ENCODE measurements around the gene TRIM26. TPM values are rescaled to one million over a fixed set of nuclear protein-coding genes. Genes with fewer than 3 reads are reported as not detected.

The TRIM26 gene
- total RNA-seq, 4 donors from 2014 or later, result 32.5 to 45.7 (median 38.8) TPM

DNA sequence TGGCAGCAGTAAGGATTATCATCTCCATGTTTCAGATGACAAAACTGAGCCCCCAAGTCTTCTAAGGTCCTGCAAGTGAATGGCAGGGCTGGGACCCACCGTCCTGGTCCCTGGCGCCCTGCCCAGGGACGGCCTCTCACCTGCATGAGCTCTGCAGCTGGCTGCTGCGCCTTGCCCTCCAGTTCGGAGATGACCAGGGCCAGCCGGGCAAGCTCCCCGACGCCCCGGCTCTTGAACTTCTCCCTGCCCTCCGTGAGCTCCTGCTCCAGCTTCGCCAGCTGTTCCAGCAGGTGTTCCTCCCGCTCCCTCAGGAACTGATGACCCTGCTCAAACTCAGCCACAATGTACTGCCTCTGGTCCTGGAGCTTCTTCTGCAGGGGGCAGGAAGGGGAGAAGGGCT is 16.8 kb downstream of the TRIM26 start:
- DNase-seq (ENCODE audit: low spot score) (no peak), ATAC-seq (ENCODE audit: low FRiP score) (no peak)
- TF ChIP-seq, protein P1, sequence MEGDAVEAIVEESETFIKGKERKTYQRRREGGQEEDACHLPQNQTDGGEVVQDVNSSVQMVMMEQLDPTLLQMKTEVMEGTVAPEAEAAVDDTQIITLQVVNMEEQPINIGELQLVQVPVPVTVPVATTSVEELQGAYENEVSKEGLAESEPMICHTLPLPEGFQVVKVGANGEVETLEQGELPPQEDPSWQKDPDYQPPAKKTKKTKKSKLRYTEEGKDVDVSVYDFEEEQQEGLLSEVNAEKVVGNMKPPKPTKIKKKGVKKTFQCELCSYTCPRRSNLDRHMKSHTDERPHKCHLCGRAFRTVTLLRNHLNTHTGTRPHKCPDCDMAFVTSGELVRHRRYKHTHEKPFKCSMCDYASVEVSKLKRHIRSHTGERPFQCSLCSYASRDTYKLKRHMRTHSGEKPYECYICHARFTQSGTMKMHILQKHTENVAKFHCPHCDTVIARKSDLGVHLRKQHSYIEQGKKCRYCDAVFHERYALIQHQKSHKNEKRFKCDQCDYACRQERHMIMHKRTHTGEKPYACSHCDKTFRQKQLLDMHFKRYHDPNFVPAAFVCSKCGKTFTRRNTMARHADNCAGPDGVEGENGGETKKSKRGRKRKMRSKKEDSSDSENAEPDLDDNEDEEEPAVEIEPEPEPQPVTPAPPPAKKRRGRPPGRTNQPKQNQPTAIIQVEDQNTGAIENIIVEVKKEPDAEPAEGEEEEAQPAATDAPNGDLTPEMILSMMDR (IDR thresholded peaks at IDR 0.05), result no peak

DNA sequence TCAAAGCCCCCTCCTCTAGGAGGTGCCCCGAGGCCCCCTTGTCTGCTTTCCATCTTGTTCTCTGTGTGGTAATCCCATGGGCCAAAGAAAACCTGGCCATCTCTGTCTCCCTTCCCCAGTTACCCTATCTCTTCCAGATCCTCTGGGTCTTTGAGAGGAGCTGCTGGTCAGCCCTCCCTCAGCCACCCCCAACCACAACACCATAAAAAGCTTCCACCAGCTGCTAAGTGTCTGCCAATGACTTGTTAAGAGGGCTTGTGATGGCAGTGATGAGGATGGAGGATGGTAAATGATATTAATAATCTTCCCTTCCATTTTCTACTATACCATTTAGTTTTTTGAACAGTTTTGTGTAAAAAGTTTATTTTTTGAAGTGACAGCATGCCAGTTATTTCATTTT is 17.3 kb downstream of the TRIM26 start:
- TF ChIP-seq, protein P1 (IDR thresholded peaks at IDR 0.05), result no peak
- DNase-seq (ENCODE audit: low spot score), result no peak
- ATAC-seq (ENCODE audit: low FRiP score), result no peak

DNA sequence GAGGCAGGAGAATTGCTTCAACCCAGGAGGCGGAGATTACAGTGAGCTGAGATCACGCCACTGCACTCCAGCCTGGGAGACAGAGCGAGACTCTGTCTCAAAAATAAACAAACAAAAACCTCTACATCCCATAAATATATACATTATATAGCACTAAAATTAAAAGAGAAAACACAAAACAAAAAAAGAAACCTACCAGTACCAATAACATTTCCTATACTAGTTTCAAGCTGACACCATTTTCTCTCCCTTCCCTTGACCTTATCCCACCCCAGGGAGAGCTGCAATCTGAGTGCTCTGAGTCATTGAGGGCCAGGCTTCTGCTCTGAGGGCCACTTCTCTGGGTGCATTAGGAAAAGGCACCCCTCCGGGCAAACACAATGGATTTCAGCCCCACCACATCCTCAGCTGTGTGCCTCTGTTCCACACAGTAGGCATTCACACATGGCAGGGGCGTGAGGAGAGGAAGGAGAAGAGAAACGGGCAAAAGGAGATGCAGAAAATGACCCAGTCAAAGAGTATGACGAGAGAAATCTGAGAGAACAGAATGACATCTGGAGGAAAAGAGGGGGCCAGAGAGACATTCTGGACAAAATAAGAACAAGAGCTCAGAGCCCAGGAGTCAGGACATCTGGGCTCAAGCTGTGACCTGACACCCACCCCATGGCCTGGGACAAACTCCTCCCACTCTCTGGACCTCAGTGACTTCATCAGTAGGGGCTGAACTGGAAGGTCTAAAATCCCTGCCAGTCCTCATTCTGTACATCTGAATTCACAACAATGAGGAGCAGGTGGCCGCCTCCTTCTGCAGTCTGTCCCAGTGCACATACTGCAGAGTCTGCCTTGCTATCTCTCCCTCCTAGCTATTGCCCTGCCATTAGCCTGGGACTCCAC is 18.2 kb downstream of the TRIM26 start:
- DNase-seq (ENCODE audit: low spot score), result no peak

DNA sequence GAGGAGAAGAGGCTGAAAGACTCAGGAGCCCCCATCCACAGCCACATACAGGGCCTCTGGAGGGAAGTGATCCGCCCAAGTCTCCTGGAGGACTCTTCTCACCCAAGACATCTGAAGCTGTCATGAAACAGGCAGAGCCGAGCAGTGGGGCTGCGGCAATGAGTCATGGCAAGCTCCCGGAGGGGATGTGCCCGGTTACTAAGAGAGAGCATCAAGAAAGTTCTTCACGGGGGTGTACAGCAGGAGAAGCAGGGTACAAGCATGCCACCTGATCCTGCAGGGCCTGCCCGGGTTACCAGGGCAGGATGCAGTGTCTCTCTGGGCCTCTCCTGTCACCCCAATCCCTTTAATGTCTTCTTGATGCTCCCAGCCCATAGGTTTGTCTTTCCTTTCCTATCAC is 21.1 kb downstream of the TRIM26 start:
- DNase-seq (ENCODE audit: low spot score) (no peak), ATAC-seq (ENCODE audit: low FRiP score) (no peak)
- TF ChIP-seq, protein P1 (IDR thresholded peaks at IDR 0.05), result no peak

More for the DNA sequence above, 18.2 kb downstream of the TRIM26 start:
- no peak for ATAC-seq (ENCODE audit: low FRiP score)
- TF ChIP-seq, protein P1 (IDR thresholded peaks at IDR 0.05), result no peak

DNA sequence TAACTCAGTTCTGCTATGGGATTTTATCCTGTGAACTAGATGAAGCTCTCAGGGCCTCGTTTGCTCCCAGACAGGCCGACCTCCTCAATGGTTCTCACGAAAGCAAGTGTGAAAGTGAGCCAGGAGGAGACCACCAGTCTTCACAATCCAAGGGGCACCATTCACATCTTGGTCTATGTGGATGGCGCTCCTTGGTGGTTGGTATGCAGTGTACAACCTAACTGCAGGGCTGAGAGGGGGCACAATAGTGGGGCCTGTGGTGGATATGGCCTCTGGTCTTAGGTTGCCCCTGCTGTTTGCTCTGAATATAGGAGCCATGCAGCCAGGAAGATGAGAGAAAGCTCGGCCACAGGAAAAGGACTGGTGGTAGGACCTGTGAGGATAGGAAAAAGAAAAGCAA is 24.7 kb downstream of the TRIM26 start:
- ATAC-seq (ENCODE audit: low FRiP score), result no peak
- no peak for DNase-seq (ENCODE audit: low spot score)
- TF ChIP-seq, protein P1 (IDR thresholded peaks at IDR 0.05), result no peak

DNA sequence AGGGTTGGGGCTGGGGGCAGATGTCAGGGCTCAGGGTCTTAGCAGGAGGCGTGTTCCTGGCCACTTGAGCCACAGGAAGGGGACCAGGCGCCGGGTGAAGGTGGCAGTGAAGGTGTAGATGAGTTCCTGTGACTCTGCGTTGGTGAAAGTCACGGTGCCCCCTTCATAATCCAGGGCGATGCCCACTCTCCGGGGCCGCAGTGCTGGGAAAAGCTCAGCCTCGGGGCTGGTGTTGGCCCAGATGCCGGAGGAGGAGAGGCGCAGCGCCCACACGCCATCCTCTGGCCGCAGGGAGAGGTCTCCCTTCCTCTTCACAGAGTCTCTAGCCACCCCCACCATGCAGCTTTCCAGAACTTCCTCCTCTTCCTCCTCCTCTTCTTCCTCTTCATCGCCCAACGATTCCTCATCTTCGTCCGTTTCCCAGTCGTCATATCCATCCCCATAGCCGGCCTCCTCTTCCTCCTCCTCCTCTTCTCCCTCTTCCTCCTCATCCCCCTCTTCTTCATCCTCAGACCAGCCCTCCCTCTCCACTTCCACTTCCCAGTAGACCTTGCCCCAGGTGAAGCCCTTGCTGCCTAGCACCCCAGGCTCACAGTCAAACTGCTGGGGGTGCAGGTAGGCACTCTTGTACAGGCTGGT is 27.2 kb downstream of the TRIM26 start:
- TF ChIP-seq, protein P1 (IDR thresholded peaks at IDR 0.05), result no peak
- ATAC-seq (ENCODE audit: low FRiP score), result no peak
- no peak for DNase-seq (ENCODE audit: low spot score)
